Measurements from ENCODE around the gene RAVER1.

Gene RAVER1

DNA sequence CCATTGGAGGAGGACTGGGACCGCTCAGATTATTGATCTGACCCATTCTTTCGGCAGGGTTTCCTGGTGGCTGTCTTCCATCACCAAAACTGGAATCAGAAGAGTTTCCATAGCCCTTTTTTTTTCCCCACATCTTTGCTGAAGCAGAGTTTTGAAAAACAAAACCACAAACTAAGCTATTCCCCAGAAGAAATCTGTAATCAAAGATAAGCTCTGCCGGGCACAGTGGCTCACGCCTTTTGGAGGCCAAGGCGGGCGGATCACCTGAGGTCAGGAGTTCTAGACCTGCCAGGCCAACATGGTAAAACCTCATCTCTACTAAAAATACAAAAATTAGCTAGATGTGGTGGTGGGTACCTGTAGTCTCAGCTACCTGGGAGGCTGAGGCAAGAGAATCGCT is 66.6 kb downstream of the RAVER1 start:
- no peak for DNase-seq
